HG03066 (cell line): ENCODE measurements around the gene ANTXRL.
"Not testable (repeated sequence)": the region's sequence is repeated elsewhere in the genome, so short reads cannot be mapped to it uniquely, and the experiment has no call there.

Experiments
- ATAC-seq: cut with Tn5 transposase; IDR thresholded peaks from one replicate; pipeline ENCODE4 v1.9.1; 2021; ENCODE audit warnings: low read depth; ENCODE audit not compliant: unreplicated experiment

The ANTXRL gene

GRCh38 chr10:46306516-46307184, 19.9 kb downstream of the ANTXRL start:
- ATAC-seq = no peak

- ATAC-seq = no peak
Measured at GRCh38 chr10:46307281-46308112, 20.7 kb downstream of the ANTXRL start.

- no peak for ATAC-seq
Measured at GRCh38 chr10:46308113-46308415, 21.3 kb downstream of the ANTXRL start.

- ATAC-seq = no peak
Measured at GRCh38 chr10:46308666-46309450, 22.1 kb downstream of the ANTXRL start.

- no peak for ATAC-seq
Measured at GRCh38 chr10:46309511-46310142, 22.8 kb downstream of the ANTXRL start.

GRCh38 chr10:46310143-46310514, 23.3 kb downstream of the ANTXRL start:
- ATAC-seq = no peak

- no peak for ATAC-seq
Measured at GRCh38 chr10:46310851-46311250, 24.1 kb downstream of the ANTXRL start.

GRCh38 chr10:46311501-46311951, 24.7 kb downstream of the ANTXRL start:
- ATAC-seq = no peak

- ATAC-seq = not testable (repeated sequence)
Measured at GRCh38 chr10:46311961-46312431, 25.2 kb downstream of the ANTXRL start.

- ATAC-seq = no peak
Measured at GRCh38 chr10:46312953-46313352, 26.2 kb downstream of the ANTXRL start.

- no peak for ATAC-seq
Measured at GRCh38 chr10:46314071-46314470, 27.3 kb downstream of the ANTXRL start.

GRCh38 chr10:46315071-46315860, 28.5 kb downstream of the ANTXRL start:
- ATAC-seq = not testable (repeated sequence)

GRCh38 chr10:46317370-46317769, 30.6 kb downstream of the ANTXRL start:
- ATAC-seq = no peak

- ATAC-seq = no peak
Measured at GRCh38 chr10:46317889-46318288, 31.1 kb downstream of the ANTXRL start.

- ATAC-seq = no peak
Measured at GRCh38 chr10:46318799-46319198, 32.0 kb downstream of the ANTXRL start.

- ATAC-seq = no peak
Measured at GRCh38 chr10:46319389-46319788, 32.6 kb downstream of the ANTXRL start.

GRCh38 chr10:46321770-46322169, 35.0 kb downstream of the ANTXRL start:
- ATAC-seq = no peak

GRCh38 chr10:46323176-46323575, 36.4 kb downstream of the ANTXRL start:
- ATAC-seq = no peak

- no peak for ATAC-seq
Measured at GRCh38 chr10:46325021-46325420, 38.2 kb downstream of the ANTXRL start.

- no peak for ATAC-seq
Measured at GRCh38 chr10:46326066-46326465, 39.3 kb downstream of the ANTXRL start.
